Measurements from ENCODE around the gene RPL15. TPM values are rescaled to one million over a fixed set of nuclear protein-coding genes. Genes with fewer than 3 reads are reported as not detected.

The RPL15 gene
- total RNA-seq, 1 donor from 2014 or later: 3,420 TPM

DNA sequence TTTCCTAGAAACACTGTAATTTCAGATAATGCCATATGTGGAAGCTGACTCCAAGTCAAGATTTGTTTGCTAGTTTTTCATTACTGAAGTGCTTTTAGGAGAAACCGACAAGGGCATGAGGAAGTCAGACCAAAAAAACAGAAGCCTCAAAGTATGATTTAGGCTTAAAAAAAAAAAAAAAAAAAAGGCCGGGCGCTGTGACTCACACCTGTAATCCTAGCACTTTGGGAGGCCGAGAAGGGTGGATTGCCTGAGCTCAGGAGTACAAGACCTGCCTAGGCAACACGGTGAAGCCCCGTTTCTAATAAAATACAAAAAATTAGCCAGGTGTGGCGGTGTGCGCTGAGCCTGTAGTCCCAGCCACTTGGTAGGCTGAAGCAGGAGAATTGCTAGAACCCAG is 11.6 kb downstream of the RPL15 start:
- no peak for DNase-seq (ENCODE audit: low spot score)

DNA sequence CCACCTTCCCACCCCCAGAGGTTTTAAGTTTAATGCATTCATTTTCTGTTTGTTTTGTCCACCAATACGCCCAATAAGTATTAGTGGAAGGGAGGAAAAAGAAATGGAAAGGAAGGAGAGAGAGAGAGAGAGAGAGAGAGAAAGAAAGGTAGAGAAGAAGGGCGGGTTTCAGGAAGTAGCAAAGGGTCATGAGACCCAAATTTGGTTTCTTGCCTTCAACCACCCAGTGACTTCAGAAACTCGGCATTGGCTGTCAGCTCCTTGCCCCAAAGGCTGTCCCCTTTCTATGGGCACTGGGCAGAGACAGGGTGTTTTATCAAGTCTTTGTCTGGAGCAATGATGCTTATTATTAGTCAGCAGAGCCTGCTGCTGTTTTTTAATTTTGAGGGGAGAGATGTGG is 14.7 kb downstream of the RPL15 start:
- no peak for DNase-seq (ENCODE audit: low spot score)

DNA sequence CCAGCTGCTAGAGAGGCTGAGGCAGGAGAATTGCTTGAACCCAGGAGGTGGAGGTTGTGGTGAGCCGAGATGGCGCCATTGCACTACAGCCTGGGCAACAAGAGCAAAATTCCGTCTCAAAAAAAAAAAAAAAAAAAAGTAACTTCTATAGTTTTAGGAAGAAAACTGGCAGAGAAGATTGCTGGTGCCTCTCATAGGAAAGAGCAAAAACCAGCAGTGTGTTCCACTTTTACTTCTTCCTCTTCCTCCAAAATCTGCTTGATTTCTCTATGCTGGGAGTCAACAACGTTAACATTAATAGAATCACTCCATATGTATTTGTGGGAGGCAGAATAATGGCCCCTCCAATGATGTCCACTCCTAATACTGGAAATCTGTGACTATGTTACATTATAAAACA is 15.6 kb downstream of the RPL15 start:
- no peak for DNase-seq (ENCODE audit: low spot score)

DNA sequence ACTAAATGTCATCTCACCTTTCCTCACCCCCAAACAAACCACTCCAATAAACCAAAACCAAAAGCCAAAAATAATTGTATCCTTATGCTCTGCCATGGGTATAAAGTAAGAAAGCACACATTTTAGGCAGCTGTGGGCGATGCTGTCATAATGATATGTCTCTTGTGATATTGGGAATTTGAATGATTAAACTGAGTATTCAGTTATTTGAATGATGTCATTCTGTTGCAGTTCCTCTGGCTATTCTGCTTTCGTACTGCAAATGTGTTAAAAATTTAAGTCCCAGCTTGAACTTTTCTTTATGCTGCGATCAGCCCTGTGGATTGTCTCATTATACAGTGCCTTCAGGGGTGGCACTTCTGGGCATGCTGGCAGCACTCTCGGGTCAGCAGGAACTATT is 17.3 kb downstream of the RPL15 start:
- no peak for DNase-seq (ENCODE audit: low spot score)

DNA sequence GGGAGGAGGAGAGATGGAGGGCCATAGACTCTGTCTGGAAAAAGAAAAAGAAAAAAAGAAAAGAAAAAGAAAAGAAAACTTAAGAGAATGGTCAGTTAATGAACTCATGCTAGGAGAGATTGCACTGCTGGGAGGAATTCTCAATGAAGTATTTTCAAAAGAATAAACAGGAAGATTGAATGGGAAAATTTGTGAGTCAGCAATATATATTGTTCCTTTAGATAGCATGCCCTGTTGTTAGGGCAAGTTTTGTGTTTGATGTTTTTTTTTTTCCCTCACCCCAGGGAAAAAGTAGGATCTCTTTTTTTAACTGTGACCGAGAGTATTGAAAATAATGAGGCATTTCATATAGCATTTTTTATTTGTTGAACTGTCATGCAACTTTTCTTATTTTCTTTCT is 20.4 kb downstream of the RPL15 start:
- no peak for DNase-seq (ENCODE audit: low spot score)

DNA sequence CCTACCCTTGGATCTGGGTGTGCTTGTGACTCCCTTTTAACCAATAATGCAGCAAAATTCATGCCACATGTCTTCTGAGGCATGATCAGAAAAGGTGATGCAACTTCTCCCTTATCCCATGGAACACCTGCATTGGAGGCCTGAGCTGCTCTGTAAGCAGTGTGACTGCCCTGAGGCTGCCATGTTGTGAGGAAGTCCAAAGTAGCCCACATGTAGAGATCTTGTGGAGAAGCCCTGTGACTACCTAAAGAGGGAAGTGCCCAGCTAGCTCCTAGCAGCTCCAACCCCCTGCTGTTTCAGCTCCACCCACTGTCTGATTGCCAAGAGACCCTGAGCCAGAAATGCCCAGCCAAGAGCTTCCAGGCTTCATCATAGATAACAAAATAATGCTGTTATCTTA is 21.8 kb downstream of the RPL15 start:
- no peak for DNase-seq (ENCODE audit: low spot score)

DNA sequence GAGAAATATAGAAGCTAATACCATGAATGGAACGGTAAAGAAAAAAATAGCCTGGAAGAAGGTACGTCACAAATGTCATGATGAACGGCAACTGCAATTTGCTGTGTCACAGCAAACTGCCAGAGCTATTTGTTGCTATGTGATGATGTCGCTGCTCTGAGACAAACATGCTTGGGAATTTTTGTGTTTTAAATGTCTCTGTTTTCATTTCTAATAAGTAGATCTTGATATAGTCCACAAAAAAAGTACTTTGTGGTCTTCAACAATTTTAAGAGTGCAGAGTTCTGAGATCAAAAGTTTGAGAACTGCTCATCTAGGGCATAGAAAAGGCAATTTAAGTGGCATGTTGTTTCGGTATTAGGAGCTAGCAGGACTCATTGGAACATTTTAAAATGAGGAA is 23.8 kb downstream of the RPL15 start:
- no peak for DNase-seq (ENCODE audit: low spot score)

DNA sequence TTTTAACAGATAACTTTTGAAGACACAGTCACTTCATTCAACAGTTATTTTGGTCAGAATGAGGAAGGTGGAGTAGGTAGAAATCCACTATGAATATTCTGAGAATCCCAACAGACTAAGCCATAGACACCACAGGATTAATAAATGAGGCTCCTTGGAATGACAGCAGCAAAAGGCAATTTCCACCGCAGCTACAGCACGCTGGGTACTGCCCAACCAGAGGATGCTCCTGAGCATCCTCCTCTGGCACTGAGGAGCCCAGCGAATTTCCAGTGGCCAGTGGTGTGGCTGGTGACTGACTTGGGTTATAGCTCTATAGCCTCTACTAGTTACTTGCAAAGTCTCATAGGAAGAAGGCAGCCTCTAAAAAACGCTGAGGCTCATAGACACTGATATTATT is 24.5 kb downstream of the RPL15 start:
- no peak for DNase-seq (ENCODE audit: low spot score)

DNA sequence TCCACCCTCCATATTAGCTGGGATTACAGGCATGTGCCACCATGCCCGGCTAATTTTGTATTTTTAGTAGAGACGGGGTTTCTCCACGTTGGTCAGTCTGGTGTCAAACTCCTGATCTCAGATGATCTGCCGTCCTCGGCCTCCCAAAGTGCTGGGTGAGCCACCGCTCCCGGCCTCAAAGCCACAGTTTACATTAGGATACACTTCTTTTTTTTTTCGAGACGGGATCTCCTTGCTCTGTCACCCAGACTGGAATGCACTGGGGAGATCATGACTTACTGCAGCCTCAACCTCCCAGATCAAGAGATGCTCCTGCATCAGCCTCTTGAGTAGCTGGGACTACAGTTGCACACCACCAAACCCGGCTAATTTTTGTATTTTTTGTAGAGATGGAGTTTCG is 25.6 kb downstream of the RPL15 start:
- no peak for DNase-seq (ENCODE audit: low spot score)

DNA sequence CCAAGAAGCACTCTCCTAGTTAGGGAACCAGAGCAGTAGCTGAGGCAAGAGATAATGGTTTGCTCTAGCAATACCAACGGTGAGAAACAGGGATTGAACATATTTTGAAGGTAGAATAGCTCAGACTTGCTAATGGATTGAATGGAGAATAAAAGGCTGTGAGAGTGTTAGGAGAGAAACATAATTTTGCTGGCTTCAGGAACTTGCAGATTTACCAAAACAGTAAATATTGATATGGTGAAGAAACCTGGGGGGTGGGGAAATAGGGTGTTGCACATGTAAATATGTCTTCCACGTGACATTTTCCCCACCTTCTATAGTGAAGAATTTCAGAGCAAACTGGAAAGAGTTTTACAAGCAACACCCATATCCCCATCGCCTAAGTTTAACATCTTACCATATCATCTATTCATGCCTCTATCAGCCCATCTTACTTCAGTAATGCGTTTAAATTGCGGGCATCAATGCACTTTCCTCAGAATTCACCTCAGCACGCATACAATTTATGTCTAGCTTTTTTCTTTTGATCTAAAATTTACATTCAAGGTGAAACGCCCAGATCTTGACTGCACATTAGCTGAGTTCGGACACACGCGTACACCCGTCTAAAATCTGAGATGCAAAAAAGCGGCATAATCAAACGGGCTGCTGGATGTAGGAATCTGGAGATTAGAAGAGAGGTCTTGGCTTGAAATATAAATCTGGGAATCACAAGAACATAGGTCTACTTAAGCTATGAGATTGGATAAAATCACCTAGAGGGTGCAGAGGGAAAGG is 27.3 kb downstream of the RPL15 start:
- peak; percentile 31 for DNase-seq (ENCODE audit: low spot score)

DNA sequence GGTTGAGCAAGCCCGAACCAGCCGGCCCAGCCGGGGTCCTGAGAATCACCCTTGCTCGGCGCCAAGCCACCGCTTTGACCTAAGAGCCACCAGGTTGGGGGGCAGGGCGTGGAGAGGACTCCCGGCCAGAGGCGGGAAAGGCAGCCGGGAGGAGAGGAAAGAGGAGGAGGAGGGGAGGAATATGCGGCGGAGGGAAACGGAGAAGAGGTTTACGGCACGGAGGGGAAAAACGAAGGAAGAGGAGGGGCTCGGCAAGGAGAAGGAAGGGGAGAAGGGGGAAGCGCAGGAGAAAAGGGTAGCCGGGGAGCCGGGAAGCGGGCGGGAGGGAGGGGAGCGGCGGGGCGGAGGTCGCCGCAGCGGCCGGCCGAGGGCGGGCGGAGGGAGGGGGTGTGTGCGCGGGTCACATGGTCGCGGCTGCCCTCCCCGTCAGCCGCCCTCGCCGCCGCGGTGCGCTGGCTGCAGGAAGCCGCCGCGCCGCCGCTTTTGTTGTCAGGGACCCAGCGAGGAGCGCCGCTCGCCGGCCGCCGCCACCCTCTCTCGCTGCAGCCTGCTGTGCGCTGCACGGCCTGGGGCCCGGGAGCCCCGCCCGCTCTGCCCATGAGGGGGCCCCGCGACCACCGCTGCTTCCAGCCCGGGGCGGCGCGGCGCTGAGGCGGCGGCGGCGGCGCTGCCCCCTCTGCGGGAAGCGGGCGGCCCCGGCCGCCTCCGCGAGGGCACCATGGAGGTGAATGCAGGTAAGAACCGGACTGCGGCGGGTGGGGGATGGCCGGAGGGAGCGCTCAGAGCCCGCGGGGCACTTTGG is 28.1 kb downstream of the RPL15 start, which contains the start of gene NR1D2:
Gene NR1D2, plus strand, starts transcription at position 426 of the 802 bp plus-strand sequence. Its CDS starts 293 bp downstream, at position 719.
- DNase-seq (ENCODE audit: low spot score): peak; percentile 83

DNA sequence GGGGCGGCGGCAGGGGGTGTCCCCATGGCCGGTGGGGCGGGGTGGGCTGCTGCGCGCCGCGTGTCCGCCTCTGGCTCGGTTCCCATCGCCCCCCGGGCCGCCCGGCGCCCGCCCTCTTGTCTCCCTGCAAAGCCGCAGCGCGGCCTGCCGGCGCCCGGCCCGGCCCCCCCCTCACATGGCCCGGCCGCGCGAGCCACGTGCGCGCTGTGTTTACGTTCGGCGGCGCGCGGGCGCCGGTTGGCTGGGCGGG is 28.7 kb downstream of the RPL15 start:
- DNase-seq (ENCODE audit: low spot score): no peak

DNA sequence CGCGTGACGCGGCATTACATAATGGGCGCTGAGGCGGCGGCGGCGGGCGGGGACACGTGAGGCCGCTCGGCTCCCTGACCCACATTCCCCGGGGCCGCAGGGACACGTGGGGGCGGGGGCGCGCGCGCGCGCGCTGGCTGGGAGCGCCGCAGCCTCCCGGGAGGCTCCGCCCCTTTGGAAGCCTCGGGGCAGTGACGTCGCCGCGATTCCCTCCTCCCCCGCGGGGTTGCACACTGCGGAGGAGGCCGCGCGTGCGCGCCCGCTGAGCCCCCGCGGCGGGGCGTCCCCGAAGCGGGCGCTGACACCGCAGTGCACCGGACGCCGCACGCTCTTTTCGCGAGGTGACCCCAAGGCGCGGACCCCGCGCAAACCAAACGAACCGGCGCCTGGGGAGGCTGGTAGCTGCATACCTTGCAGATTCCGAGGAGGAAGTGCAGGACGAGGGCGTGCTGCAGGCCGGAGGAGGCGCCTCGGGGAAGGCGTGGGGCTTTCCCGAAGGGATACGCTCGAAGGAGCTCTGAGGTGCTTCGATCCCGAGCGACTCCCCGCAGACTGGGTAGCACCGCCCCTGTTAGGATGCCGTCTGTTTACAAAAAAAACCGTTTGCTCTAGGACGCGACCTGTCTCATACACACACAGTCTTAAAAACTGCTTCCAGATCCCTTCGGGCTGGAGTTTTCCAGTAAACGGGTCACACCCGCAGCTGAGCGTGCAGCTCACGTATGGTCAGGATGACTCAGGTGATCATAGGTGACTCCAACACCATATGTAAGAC is 29.2 kb downstream of the RPL15 start:
- peak; percentile 97 for DNase-seq (ENCODE audit: low spot score)

DNA sequence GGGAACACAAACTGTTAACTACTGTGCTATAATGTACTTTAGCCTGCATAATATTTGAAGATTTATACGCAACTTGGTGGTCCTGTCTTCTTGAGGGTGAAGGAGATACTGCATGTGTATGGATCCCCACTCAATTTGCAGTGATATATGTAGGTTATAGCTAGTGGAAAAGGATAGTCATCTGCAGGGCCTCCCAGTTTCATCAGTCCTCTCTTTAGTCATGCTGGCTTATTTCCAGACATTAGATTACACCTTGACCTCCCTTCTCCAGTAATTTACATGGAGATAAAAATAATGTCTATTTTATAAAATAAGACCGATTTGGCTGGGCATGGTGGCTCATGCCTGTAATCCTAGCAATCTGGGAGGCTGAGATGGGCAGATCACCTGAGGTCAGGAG is 31.8 kb downstream of the RPL15 start:
- DNase-seq (ENCODE audit: low spot score): no peak

DNA sequence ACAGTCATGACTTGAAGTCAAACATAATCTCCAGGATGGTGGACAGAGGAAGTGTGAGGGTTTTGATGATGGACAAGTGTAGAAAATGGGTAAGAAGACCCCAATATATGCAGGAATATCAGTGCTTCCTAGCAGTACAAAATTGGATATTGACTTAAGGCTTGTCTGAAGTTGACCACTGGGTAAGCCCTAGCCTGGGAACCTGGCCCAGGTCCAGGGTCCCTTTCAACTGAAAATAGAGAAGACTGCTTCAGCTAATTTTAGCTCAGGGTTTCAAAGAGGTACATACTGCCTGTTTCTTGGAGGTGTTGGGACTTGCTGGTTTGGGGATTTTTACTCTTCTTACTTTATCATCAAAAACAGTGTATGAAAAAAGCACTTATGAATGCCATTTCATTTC is 32.9 kb downstream of the RPL15 start:
- DNase-seq (ENCODE audit: low spot score): no peak

DNA sequence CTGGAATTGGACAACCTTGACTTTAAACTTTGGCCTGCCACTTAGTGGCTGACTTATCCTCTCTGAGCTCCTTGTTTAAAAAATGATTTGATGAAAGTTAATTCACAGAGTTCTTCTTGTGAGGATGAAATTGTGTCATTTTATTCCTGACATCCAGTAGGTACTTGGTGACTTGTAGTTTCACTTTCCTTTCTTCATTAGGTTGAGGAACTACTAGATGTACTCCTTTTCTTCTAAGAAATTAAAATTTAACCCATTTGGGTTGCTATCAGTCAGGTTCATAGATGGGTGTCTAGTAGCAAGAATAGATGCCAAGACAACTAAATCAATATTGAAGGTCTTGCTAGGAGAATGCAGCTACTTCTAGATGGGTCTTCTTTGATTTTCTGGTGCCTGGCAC is 33.4 kb downstream of the RPL15 start:
- DNase-seq (ENCODE audit: low spot score): no peak

DNA sequence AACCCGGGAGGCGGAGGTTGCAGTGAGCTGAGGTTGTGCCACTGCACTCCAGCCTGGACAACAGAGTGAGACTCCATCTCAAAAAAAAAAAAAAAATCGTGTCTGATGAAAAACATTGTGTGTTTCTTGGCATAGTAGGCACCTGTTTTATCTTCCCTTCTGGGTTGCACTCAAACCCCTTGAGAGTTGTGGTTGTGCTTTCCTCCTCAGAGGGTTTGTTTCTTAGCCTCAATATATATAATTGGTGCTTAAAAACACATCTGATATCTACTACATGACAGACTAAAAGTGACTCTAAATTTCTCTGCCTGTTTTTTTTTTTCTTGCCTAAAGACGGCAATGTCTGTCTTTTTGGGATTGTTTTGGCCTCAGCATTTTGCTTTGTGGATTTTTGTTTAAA is 35.7 kb downstream of the RPL15 start:
- no peak for DNase-seq (ENCODE audit: low spot score)

DNA sequence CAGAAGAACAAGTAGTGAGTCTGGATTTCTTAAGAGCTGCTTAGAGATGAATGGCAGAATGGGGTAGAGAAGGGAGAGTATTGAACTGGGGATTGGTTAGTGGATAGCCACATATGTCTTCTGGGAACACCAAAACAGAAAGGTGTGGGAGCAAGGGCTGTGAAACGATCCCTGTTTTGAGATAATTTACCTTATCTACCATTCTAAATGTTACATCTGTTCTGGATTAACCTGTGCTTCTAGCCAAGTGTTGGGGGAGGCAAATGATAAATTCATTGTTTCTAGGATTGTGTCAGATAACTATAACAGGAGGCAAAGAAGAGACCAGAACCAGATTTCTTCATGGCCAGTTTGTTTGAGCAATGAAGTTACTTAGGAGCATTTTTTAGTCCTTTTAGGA is 36.6 kb downstream of the RPL15 start:
- no peak for DNase-seq (ENCODE audit: low spot score)

DNA sequence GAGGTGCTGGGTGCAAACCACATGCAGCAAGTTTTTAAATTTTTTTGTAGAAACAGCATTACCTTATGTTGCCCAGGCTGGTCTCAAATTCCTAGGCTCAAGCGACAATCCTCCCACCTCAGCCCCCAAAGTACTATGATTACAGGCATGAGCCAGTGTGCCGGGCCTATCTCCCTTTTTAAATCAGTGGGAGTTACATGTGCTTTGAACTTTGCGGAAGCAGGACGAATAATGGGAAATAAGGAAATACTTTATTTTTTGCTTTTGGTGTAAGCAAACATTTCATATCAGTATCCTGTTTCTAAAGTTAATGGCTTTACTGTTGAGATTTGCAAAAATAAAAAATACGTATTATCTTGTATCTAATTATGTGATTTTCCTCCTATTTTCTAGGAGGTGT is 37.2 kb downstream of the RPL15 start:
- no peak for DNase-seq (ENCODE audit: low spot score)

DNA sequence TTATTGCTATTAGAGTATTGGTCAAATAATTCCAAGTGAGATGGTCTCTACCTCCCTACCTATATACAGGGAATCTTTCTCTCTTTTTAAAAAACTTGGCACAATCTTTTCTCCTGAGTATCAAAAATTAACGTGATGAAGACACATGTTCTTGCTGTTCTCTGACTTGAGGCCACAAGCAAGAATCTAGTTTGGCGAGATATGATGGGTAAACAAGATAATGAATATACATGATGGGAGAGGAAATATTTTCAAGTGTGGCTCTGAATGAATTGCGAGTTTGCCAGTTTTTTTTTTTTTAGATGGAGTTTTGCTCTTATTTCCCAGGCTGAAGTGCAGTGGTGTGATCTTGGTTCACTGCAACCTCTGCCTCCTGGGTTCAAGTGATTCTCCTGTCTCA is 39.8 kb downstream of the RPL15 start:
- no peak for DNase-seq (ENCODE audit: low spot score)

DNA sequence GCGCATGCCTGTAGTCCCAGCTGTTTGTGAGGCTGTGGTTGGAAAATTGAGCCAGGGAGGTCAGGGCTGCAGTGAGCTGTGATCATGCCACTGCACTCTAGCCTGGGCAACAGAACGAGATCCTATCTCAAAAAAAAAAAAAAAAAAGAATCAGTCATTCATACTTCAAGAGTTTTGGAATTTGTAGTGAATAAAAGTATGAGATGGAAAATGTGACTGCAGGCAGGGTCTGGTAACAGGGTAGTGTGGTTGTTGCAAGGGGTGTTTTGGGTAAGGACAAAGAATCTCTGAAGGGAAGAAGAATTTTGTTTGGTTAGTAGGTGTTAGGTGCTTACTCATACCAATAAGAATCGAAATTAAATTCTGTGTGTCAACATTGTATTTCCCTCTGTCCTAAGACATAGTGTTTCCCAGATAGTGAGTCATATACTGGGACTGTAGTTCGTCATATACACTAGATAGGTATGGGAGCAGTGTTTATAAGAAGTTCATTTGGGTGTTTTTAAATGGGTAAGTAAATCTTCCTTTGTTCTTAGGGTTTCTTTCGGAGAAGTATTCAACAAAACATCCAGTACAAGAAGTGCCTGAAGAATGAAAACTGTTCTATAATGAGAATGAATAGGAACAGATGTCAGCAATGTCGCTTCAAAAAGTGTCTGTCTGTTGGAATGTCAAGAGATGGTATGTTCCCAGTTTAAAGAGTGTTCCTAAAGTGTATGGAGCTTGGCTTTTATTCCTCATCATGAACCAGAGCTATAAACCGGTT is 42.4 kb downstream of the RPL15 start:
- no peak for DNase-seq (ENCODE audit: low spot score)

DNA sequence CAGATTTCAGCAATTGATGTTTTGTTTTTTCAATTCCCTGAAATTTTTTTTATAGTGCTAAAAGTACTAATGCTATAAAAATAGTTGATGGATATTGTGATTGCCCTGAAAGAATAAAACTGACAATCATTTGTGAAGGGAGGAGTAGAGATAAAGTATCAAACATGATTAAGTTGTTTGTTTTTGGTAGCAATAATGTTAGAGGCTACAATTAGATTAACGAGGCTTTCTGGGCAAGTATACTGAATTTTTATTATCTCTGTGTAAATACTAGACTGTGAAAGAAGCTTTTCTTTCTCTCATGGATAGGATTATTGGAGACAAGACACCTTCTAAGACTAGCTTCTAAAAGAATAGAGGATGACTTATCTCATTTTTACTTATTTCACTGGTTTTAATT is 43.7 kb downstream of the RPL15 start:
- no peak for DNase-seq (ENCODE audit: low spot score)
